Ascending aorta (tissue), 2 donors: ENCODE measurements around the gene BCAR1. TPM values are rescaled to one million over a fixed set of nuclear protein-coding genes. Genes with fewer than 3 reads are reported as not detected.

Experiments used
- DNase-seq, 2 donors: peaks; one replicate each; pipeline ENCODE4 v3.0.0-alpha.2; 2019; ENCODE audit warnings: low spot score in 2 of 2
- H3K27ac ChIP-seq, 2 donors: fragments of 200-600 bp; sonication (generic); one replicate each; pipeline ENCODE4 v1.5.1; 2016 to 2017; ENCODE audit warnings: mild to moderate bottlenecking in 1 of 2
- H3K27me3 ChIP-seq: fragments of 200-600 bp; sonication (generic); one replicate; pipeline ENCODE4 v1.5.1; 2017
- H3K36me3 ChIP-seq, 2 donors: fragments of 200-600 bp; sonication (generic); one replicate each; pipeline ENCODE4 v1.5.1; 2016
- H3K4me1 ChIP-seq, 2 donors: fragments of 200-600 bp; sonication (generic); one replicate each; pipeline ENCODE4 v1.5.1; 2016 to 2017; ENCODE audit warnings: mild to moderate bottlenecking in 1 of 2
- H3K4me3 ChIP-seq, 2 donors: fragments of 200-600 bp; sonication (generic); one replicate each; pipeline ENCODE4 v1.5.1; 2016 to 2017; ENCODE audit warnings: mild to moderate bottlenecking in 1 of 2
- H3K9me3 ChIP-seq, 2 donors: fragments of 200-600 bp; sonication (generic); one replicate each; pipeline ENCODE4 v1.5.1; 2016
- CTCF ChIP-seq, 3 experiments: fragments of 200-600 bp in 2 of 3; fragments of 450-650 bp in 1 of 3; sonication (generic) in 2 of 3; IDR thresholded peaks; one replicate each; pipeline ENCODE4 v1.5.1; 2016 to 2019; ENCODE audit warnings: antibody characterized with exemption in 3 of 3, mild to moderate bottlenecking in 1 of 3, moderate library complexity in 1 of 3
- intact Hi-C: fragments of 100-400 bp; cut with DNase I; formaldehyde crosslinking; loops from one replicate; pipeline ENCODE4 v1.15.1; 2023
- total RNA-seq: library from RNA; depleted of rRNA; stranded (reverse); fragments of >200 nt; gene quantifications from one replicate; pipeline ENCODE4 v1.1.0, GENCODE V29; 2016

BCAR1 gene
- total RNA-seq, 1 donor from 2014 or later: 243 TPM

- TF ChIP-seq CTCF (IDR thresholded peaks at IDR 0.05): no peak
- intact Hi-C loops: no loop called here
- Histone ChIP-seq H3K4me3 (no peak overlapping the region), H3K27me3 (no peaks in the 10 kb centered on the region), H3K27ac (no peak overlapping the region), H3K36me3 (peaks cover 36 to 48% of the 10 kb centered on the region in 2 donors), H3K9me3 (no peaks in the 10 kb centered on the region), H3K4me1 (peaks cover 0 to under 1% of the 10 kb centered on the region in 2 donors)
- no peak for DNase-seq
These were observed 23.1 kb downstream of the BCAR1 start for GRCh38 chr16:75228143-75228976.

- Histone ChIP-seq H3K36me3 (peaks cover 28 to 40% of the 10 kb centered on the region in 2 donors), H3K27me3 (no peaks in the 10 kb centered on the region), H3K27ac (no peak overlapping the region), H3K4me3 (no peak overlapping the region), H3K4me1 (no peaks in the 10 kb centered on the region), H3K9me3 (no peaks in the 10 kb centered on the region)
- no peak for TF ChIP-seq CTCF (IDR thresholded peaks at IDR 0.05)
- no peak for DNase-seq
- intact Hi-C loops: no loop called here
These were observed 23.9 kb downstream of the BCAR1 start for GRCh38 chr16:75227361-75228142.

- H3K36me3 ChIP-seq: peaks cover 23 to 33% of the 10 kb centered on the region in 2 donors
- H3K27me3 ChIP-seq: no peaks in the 10 kb centered on the region
- no peaks in the 10 kb centered on the region for H3K4me1 ChIP-seq
- H3K27ac ChIP-seq: no peak overlapping the region
- intact Hi-C loops: no loop called here
- DNase-seq: no peak
- TF ChIP-seq CTCF (IDR thresholded peaks at IDR 0.05): no peak
- no peaks in the 10 kb centered on the region for H3K9me3 ChIP-seq
- no peak overlapping the region for H3K4me3 ChIP-seq
These were observed 24.7 kb downstream of the BCAR1 start for GRCh38 chr16:75226550-75227360.

- TF ChIP-seq CTCF (IDR thresholded peaks at IDR 0.05): no peak
- no peak overlapping the region for H3K27ac ChIP-seq
- peaks cover 23 to 26% of the 10 kb centered on the region in 2 donors for H3K36me3 ChIP-seq
- no peaks in the 10 kb centered on the region for H3K4me1 ChIP-seq
- DNase-seq: no peak
- no peaks in the 10 kb centered on the region for H3K9me3 ChIP-seq
- no peak overlapping the region for H3K4me3 ChIP-seq
- H3K27me3 ChIP-seq: no peaks in the 10 kb centered on the region
- intact Hi-C loops: loop anchor here (2.0 kb wide), 1 partner anchor 19 kb away; the partner anchor contains the start of gene CTRB2
These were observed 25.5 kb downstream of the BCAR1 start for GRCh38 chr16:75225678-75226515.
